Adrenal gland (tissue), 12 donors: ENCODE measurements around the gene TPD52L1. TPM values are rescaled to one million over a fixed set of nuclear protein-coding genes. Genes with fewer than 3 reads are reported as not detected.

Source experiments
- DNase-seq, 7 donors: peaks; one replicate each; pipeline ENCODE4 v3.0.0-alpha.2; 2019 to 2020
- H3K27ac ChIP-seq, 5 donors: fragments of 200-600 bp; sonication (generic) in 4 of 5; 1 replicate in 3 of 5; 2 replicates in 2 of 5; pipeline versions ENCODE4 v1.5.1 to v1.8.0; 2016 to 2020; ENCODE audit warnings: mild to moderate bottlenecking in 1 of 5
- H3K27me3 ChIP-seq: fragments of 200-600 bp; 2 replicates; pipeline ENCODE4 v1.8.0; 2021
- H3K36me3 ChIP-seq, 2 donors: fragments of 200-600 bp; replicated peaks in 1 of 2; 1 replicate in 1 of 2; 2 replicates in 1 of 2; pipeline versions ENCODE4 v1.5.1 to v1.8.0; 2018 to 2022
- H3K4me1 ChIP-seq, 2 donors: fragments of 200-600 bp; replicated peaks in 1 of 2; 1 replicate in 1 of 2; 2 replicates in 1 of 2; pipeline versions ENCODE4 v1.5.1 to v1.8.0; 2018 to 2021
- H3K4me3 ChIP-seq, 4 donors: fragments of 200-600 bp; sonication (generic) in 3 of 4; one replicate each; pipeline ENCODE4 v1.5.1; 2016 to 2018
- H3K9me3 ChIP-seq, 3 donors: fragments of 200-600 bp; sonication (generic) in 1 of 3; replicated peaks in 1 of 3; 1 replicate in 2 of 3; 2 replicates in 1 of 3; pipeline versions ENCODE4 v1.5.1 to v1.8.0; 2016 to 2021
- POLR2A ChIP-seq, 2 donors: fragments of 450-650 bp; IDR thresholded peaks; one replicate each; pipeline ENCODE4 v1.6.1; 2017; ENCODE audit warnings: antibody characterized with exemption in 2 of 2, mild to moderate bottlenecking in 2 of 2, moderate library complexity in 1 of 2
- WGBS, 4 donors: extraction: QIAGEN DNeasy Blood & Tissue Kit in 2 of 4; methylation state at CpG; one replicate each; pipeline versions ENCODE4 v1.1.5 to v1.1.7; 2013 to 2017; 5-methylcytosine and 5-hydroxymethylcytosine counted together
- intact Hi-C, 2 donors: fragments of 100-400 bp; cut with DNase I; formaldehyde crosslinking; loops; one replicate each; pipeline versions ENCODE4 v1.14.1 to v1.15.0; 2022 to 2023
- polyA plus RNA-seq, 3 donors: library from polyadenylated mRNA; stranded (reverse); fragments of 200-250 nt in 2 of 3; fragments of 350-450 nt in 1 of 3; fragmentation: Illumina TruSeq in 1 of 3; extraction: RNeasy Lipid Tissue Mini Kit (QIAGEN cat#74804) in 1 of 3; gene quantifications; one replicate each; pipeline ENCODE4 v1.2.3, GENCODE V29; 2013 to 2014
- total RNA-seq, 9 donors: library from RNA; depleted of rRNA in 4 of 9; stranded (reverse); fragments of >200 nt in 4 of 9; fragments of 120-200 nt in 1 of 9; fragmentation: NEBNext Ultra II Directional in 1 of 9; extraction: Animal tissue kit (Norgen Biotek cat#: 25700) in 1 of 9; gene quantifications; one replicate each; pipeline versions ENCODE4 v1.1.0 to v1.2.4, GENCODE V29; 2013 to 2023
- TF ChIP-seq, protein P1 (sequence below), 6 experiments: fragments of 450-650 bp in 4 of 6; fragments of 200-600 bp in 2 of 6; sonication (generic) in 1 of 6; IDR thresholded peaks; 1 replicate in 5 of 6; 2 replicates in 1 of 6; pipeline versions ENCODE4 v1.5.1 to v1.8.0; 2016 to 2021; ENCODE audit warnings: antibody characterized with exemption in 6 of 6, mild to moderate bottlenecking in 2 of 6, moderate library complexity in 1 of 6
- donor health status: healthy with polysubstance abuse.
- donor health status: Bipolar disorder and iron deficiency.
- donor health status: DM: yes; HTN: yes; CAD: no.
- donor health status: DM: no; HTN: no; CAD: no.
- donor health status: DM: no; HTN: no; CAD: no.
- donor health status: DM: yes; HTN: yes; CAD: no.

Gene TPD52L1
- total and polyA plus RNA-seq, 12 donors, result 37.0 to 2,041 (median 435) TPM

DNA sequence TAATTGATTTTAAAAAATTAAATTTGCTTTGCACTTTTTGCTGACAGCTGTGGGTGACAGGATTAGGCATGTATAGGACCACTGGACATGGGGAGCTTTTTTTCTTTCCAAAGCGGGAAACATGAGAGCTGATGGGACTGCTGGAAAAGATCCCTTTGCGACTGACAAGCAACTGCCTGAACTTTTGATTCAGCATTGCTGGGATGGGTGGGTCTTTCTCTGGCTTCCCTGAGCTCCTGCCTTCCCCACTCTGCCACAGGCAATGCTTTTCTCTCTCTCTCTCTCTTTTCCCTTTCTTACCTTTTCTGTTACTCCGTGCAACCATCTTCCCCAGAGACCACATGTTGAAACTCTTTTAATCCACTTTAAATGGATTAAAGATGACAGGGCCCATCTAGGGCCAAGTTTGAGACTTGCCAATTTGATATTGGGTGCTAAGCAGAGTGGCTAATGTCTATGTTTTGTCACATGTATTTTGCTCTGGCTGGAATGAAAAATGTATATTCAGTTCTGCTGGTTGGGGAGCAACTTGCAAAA is 33.5 kb upstream of the TPD52L1 start:
- 74 to 93% (median 87%) methylated on average over 3 of the region's 3 CpGs for WGBS, 4 donors

DNA sequence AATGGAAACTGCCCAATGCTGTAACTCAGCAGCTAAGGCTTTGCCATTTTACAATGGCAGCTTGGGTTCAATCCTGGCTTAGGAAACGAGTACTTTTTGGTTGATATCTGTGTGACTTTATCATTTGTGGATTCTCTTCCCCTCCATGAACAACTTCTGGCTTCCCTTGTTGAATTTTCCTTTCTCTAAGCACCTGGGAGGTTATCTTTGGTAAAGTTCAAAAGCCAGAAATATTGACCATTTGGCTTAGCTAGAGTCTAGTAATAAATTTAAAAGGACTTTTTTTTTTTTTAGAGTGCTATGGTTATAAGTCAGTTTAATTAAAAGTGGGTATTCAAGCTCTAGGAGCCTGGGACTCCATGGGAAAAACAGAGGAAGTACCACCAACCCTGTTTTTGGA is 31.7 kb upstream of the TPD52L1 start:
- TF ChIP-seq, protein P1, sequence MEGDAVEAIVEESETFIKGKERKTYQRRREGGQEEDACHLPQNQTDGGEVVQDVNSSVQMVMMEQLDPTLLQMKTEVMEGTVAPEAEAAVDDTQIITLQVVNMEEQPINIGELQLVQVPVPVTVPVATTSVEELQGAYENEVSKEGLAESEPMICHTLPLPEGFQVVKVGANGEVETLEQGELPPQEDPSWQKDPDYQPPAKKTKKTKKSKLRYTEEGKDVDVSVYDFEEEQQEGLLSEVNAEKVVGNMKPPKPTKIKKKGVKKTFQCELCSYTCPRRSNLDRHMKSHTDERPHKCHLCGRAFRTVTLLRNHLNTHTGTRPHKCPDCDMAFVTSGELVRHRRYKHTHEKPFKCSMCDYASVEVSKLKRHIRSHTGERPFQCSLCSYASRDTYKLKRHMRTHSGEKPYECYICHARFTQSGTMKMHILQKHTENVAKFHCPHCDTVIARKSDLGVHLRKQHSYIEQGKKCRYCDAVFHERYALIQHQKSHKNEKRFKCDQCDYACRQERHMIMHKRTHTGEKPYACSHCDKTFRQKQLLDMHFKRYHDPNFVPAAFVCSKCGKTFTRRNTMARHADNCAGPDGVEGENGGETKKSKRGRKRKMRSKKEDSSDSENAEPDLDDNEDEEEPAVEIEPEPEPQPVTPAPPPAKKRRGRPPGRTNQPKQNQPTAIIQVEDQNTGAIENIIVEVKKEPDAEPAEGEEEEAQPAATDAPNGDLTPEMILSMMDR (IDR thresholded peaks at IDR 0.05), result no peak
- no peak for TF ChIP-seq POLR2A (IDR thresholded peaks at IDR 0.05)
- DNase-seq, result no peak
- H3K27me3 ChIP-seq, result no peaks in the 10 kb centered on the region

More for the DNA sequence above, 33.5 kb upstream of the TPD52L1 start:
- Histone ChIP-seq H3K4me1 (no peaks in the 10 kb centered on the region), H3K27me3 (no peaks in the 10 kb centered on the region), H3K4me3 (no peak overlapping the region), H3K9me3 (no peaks in the 10 kb centered on the region), H3K27ac (no peak overlapping the region), H3K36me3 (no peaks in the 10 kb centered on the region)
- no peak for DNase-seq
- intact Hi-C loops, result loop anchor here in 1 of 2 donors (10.0 kb wide), 1 partner anchor 1265 kb away; no protein-coding TSS in a partner anchor
- TF ChIP-seq, protein P1 (IDR thresholded peaks at IDR 0.05), result no peak
- no peak for TF ChIP-seq POLR2A (IDR thresholded peaks at IDR 0.05)

DNA sequence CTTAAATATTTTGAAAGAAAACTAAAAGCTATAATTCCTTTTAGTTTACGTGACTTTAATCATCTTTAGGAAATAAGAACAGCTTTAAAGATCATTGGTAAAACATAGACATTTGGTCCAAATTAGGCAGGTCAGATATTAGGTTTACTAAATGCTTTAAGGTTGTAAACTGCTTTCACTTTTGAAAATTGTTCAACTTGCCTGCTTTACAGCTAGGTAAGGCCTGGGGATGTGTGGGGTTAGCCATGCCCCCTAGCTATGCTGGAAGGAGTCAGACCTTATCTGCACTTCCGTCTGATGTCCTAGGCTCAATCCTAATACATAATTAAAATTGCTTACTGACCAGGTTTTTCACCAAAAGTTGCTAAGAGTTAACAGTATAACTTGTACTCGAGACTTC is 30.5 kb upstream of the TPD52L1 start:
- WGBS, 4 donors, result 83 to 91% (median 86%) methylated on average over 3 of the region's 3 CpGs
- TF ChIP-seq, protein P1 (IDR thresholded peaks at IDR 0.05), result no peak
- TF ChIP-seq POLR2A (IDR thresholded peaks at IDR 0.05), result no peak
- intact Hi-C loops, result loop anchor here in 1 of 2 donors (10.0 kb wide), 1 partner anchor 1268 kb away; no protein-coding TSS in a partner anchor
- Histone ChIP-seq H3K27ac (no peak overlapping the region), H3K36me3 (no peaks in the 10 kb centered on the region), H3K4me1 (no peaks in the 10 kb centered on the region), H3K27me3 (no peaks in the 10 kb centered on the region), H3K4me3 (no peak overlapping the region), H3K9me3 (no peaks in the 10 kb centered on the region)
- DNase-seq, result no peak

More for the DNA sequence above, 31.7 kb upstream of the TPD52L1 start:
- intact Hi-C loops, result loop anchor here in 1 of 2 donors (10.0 kb wide), 1 partner anchor 1267 kb away; no protein-coding TSS in a partner anchor
- Histone ChIP-seq H3K36me3 (no peaks in the 10 kb centered on the region), H3K9me3 (no peaks in the 10 kb centered on the region), H3K4me1 (no peaks in the 10 kb centered on the region), H3K4me3 (no peak overlapping the region), H3K27ac (no peak overlapping the region)
- WGBS, 4 donors, result 57 to 88% (median 74%) methylated on average over 1 of the region's 1 CpG

DNA sequence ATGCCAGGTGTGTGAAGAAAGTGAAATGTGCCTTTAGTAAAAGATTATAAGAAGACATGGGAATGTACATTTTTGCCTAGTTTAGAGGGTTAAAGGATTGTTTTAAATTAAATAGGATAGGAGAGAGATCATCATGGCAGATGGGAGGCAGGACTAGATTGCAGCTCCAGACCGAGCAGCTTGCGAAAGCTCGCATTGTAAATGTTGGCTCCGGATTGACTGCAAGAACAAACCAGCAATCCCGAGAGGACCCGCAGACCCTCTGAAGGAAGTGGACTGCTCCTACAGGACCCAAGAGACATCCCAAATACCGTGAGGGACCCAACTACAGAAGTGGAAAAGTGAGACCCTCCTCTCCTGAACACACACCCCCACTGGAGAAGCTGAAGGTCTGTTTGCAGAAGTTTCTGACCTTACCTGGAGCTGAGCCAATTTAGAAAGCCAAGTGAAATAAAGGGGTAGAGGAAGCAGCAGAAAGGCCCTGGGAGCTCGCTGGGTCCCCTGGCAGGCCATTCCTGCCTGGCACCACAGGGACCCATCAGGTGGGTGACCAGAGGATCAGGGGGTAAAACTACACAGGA is 30.0 kb upstream of the TPD52L1 start:
- Histone ChIP-seq H3K36me3 (no peaks in the 10 kb centered on the region), H3K4me1 (no peaks in the 10 kb centered on the region), H3K27ac (no peak overlapping the region), H3K4me3 (no peak overlapping the region), H3K9me3 (no peaks in the 10 kb centered on the region), H3K27me3 (no peaks in the 10 kb centered on the region)
- TF ChIP-seq, protein P1 (IDR thresholded peaks at IDR 0.05), result no peak
- no peak for DNase-seq
- 75 to 84% (median 79%) methylated on average over 8 of the region's 8 CpGs for WGBS, 4 donors
- intact Hi-C loops, result loop anchor here in 1 of 2 donors (10.0 kb wide), 1 partner anchor 1269 kb away; no protein-coding TSS in a partner anchor
